Stimulated activated memory B cell treated with anti-CD40 and anti-IgM and Interleukin-4, amounts not matched to agents 10 μg/mL and 1 μg/mL and 100 μg/mL, for 72 hours (primary cell): ENCODE data around the gene SLC22A17.

Source experiments
- ATAC-seq: fragments of 150-1000 bp; cut with Tn5 transposase; 2 replicates; pipeline ENCODE4 v1.10.0; 2021
- H3K27ac Mint-ChIP-seq: one replicate; pipeline ENCODE4 v1.8.0; 2022; ENCODE audit warnings: mild to moderate bottlenecking, mixed read lengths
- H3K27me3 Mint-ChIP-seq: one replicate; pipeline ENCODE4 v1.8.0; 2022; ENCODE audit warnings: mixed read lengths
- H3K36me3 Mint-ChIP-seq: one replicate; pipeline ENCODE4 v1.8.0; 2022; ENCODE audit warnings: mixed read lengths
- H3K4me1 Mint-ChIP-seq: one replicate; pipeline ENCODE4 v1.8.0; 2022; ENCODE audit warnings: mixed read lengths
- H3K4me3 Mint-ChIP-seq: one replicate; pipeline ENCODE4 v1.8.0; 2022; ENCODE audit warnings: mild to moderate bottlenecking, moderate library complexity, mixed read lengths
- H3K9me3 Mint-ChIP-seq: one replicate; pipeline ENCODE4 v1.8.0; 2022; ENCODE audit warnings: mixed read lengths

The SLC22A17 gene

DNA sequence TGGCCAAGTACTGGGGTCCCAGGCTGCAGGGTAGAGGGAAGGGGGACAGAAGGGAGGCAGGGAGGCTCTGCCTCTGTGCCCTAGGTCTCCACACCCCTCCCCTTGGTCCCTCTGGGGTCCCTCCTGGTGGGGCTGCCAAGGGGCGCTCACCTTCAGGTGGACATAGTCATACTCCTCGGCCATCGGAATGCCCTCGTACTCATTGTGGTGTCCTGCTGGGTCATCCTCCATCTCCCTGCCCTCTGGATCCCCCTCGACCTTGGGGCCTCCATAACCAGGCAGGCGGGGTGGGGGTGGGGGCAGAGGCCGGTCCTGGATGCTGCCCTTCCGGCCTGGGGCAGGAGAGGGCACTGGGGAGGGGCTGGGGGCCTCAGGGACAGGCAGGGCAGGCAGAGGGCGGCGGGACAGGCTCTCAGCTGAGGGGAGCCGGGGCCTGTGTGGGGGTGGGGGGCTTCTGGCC, 6.5 kb upstream of the SLC22A17 start:
- H3K36me3 Mint-ChIP-seq: no peaks in the 10 kb centered on the region
- H3K9me3 Mint-ChIP-seq: no peaks in the 10 kb centered on the region
- peaks cover 44% of the 10 kb centered on the region for H3K27me3 Mint-ChIP-seq
- H3K27ac Mint-ChIP-seq: no peak overlapping the region
- no peak for ATAC-seq
- no peak overlapping the region for H3K4me3 Mint-ChIP-seq
- H3K4me1 Mint-ChIP-seq: no peaks in the 10 kb centered on the region

DNA sequence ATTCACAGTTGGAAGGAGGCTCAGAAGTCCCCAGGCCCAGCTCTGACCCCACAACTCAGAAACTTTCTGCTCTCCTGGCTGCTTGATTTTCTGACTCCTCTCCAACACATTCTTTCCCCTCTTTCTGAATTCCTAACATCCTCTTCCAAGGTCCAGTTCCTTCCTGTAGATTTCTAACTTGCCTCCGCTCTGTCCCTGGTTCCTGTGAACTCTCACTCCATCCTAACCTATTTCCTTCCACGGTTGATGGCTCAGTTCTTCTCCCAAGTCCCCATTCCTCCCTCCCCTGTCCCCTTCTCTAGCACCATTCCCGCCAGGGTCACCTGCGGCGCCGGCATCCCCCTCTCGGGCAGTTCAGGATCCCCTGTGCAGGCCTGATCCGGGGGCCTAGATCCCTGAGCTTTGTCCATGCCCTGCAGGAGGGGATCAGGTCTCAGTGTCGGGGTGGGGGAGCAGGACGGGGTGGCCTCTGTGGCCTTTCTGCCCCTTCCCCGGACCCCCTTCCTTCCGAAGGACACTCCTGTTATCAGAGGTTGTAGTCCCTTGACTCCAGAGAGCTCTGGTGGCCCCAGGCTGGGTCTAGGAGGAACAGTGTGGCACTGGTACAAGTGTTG, 6.0 kb upstream of the SLC22A17 start:
- H3K9me3 Mint-ChIP-seq: no peaks in the 10 kb centered on the region
- no peak overlapping the region for H3K27ac Mint-ChIP-seq
- peaks cover 47% of the 10 kb centered on the region for H3K27me3 Mint-ChIP-seq
- no peak overlapping the region for H3K4me3 Mint-ChIP-seq
- no peak for ATAC-seq
- no peaks in the 10 kb centered on the region for H3K4me1 Mint-ChIP-seq
- no peaks in the 10 kb centered on the region for H3K36me3 Mint-ChIP-seq

DNA sequence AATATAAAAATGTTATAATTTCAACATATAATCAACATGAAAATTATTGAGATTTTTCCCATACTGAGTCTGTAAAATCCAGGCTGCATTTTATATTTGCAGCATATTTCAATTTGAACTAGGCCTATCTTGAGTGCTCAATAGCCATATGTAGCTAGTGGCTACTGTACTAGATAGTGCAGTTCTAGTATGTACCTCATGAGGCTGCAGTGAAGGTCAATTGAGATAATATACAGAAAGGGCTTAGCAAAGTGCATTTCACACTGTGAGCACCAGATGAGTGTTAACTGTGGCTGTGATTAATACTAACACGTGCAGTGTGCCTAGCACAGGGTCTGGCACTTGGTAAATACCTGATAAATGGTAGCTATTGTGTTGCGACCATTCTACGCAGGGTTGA, 5.4 kb upstream of the SLC22A17 start:
- Mint-ChIP-seq H3K36me3 (no peaks in the 10 kb centered on the region), H3K9me3 (no peaks in the 10 kb centered on the region), H3K27me3 (peaks cover 53% of the 10 kb centered on the region), H3K4me3 (no peak overlapping the region), H3K27ac (no peak overlapping the region), H3K4me1 (no peaks in the 10 kb centered on the region)
- no peak for ATAC-seq

DNA sequence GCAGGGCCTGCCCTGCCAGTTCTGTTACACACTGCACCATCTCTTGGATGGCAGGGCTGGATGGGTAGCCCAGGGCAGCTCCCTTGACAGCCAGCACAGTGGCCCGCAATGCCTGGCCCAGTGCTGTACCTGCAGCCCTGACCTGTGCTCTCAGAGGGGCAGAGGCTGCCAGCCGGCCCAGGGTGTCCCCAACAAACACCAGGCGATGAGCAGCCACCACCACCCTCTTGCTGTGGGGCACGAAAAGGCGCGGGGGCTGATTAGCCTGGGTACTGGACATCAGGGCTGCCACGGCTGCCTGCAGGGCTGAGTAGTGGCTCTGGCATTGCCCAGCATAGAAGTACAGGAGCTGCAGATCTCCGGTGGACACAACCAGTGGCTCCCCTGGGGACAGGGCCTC, 4.6 kb upstream of the SLC22A17 start:
- Mint-ChIP-seq H3K36me3 (no peaks in the 10 kb centered on the region), H3K27me3 (peaks cover 57% of the 10 kb centered on the region), H3K4me1 (no peaks in the 10 kb centered on the region), H3K27ac (no peak overlapping the region), H3K9me3 (no peaks in the 10 kb centered on the region), H3K4me3 (no peak overlapping the region)
- ATAC-seq: no peak

DNA sequence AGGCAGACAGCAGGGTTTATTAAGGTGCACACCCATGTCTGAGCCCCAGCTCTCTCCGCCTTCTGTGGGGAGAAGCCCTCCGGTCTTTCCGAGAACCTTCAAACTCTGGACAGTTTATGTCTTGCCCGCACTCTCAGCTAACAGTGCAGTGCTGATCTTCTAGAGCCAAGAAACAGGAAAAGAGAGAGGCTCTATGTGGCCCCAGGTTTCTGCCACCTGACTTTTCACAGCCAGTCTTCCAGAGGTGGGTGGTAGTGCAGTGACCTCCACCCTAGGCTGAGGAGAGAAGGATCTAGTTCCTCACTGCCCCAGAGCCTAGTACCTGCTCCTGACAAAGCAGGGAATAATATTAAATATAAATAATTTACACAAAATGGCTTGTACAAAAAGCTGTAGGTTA, 4.0 kb upstream of the SLC22A17 start:
- no peaks in the 10 kb centered on the region for H3K4me1 Mint-ChIP-seq
- H3K4me3 Mint-ChIP-seq: no peak overlapping the region
- H3K27ac Mint-ChIP-seq: no peak overlapping the region
- H3K36me3 Mint-ChIP-seq: no peaks in the 10 kb centered on the region
- H3K27me3 Mint-ChIP-seq: peaks cover 57% of the 10 kb centered on the region
- no peak for ATAC-seq
- no peaks in the 10 kb centered on the region for H3K9me3 Mint-ChIP-seq

DNA sequence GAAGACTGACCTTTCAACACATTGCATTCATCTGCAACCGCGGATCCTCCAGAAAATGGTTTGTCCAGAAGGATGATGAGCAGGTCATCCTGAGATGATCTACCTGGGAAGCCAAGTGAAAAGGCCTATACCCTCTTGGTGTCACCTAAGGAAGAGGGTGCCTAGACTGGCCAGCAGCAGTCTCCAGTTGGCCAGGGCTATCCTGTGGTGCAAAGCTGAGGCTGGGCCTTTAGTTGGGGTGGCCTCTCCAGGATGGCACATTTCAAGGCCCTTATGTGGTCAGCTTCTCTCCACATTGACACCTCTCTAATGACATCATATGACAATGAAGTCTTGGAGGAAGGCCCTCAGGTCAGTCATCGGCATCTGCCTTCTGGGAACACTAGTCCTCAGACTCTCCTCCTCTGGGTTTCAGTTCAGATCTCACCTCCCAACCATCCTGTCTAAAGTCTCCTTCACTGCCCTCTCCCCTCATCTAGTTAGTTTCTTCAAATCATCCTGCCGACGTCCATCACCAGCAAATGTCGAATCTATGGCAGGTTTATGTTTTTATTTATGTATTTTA, 3.3 kb upstream of the SLC22A17 start:
- Mint-ChIP-seq H3K36me3 (no peaks in the 10 kb centered on the region), H3K9me3 (no peaks in the 10 kb centered on the region), H3K4me3 (no peak overlapping the region), H3K27ac (no peak overlapping the region), H3K4me1 (no peaks in the 10 kb centered on the region), H3K27me3 (peaks cover 64% of the 10 kb centered on the region)
- no peak for ATAC-seq

DNA sequence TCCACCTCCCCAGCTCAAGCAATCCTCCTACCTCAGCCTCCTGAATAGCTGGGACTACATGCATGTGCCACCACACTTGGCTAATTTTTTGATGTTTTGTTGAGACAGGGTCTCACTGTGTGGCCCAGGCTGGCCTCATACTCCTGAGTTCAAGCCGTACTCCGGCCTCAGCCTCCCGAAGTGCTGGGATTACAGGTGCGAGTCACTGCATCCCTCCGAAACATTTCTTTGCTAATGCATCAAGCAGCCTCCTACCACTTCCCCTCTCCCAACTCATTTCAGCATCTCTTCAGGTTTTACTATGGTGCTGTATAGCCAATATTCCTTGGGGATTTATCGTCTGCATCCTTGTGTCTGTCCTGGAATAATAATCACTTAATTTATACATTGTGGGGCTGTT, 2.3 kb upstream of the SLC22A17 start:
- H3K4me3 Mint-ChIP-seq: no peak overlapping the region
- H3K27ac Mint-ChIP-seq: no peak overlapping the region
- H3K36me3 Mint-ChIP-seq: no peaks in the 10 kb centered on the region
- no peak for ATAC-seq
- no peaks in the 10 kb centered on the region for H3K4me1 Mint-ChIP-seq
- H3K9me3 Mint-ChIP-seq: peaks cover 3% of the 10 kb centered on the region
- H3K27me3 Mint-ChIP-seq: peaks cover 69% of the 10 kb centered on the region

DNA sequence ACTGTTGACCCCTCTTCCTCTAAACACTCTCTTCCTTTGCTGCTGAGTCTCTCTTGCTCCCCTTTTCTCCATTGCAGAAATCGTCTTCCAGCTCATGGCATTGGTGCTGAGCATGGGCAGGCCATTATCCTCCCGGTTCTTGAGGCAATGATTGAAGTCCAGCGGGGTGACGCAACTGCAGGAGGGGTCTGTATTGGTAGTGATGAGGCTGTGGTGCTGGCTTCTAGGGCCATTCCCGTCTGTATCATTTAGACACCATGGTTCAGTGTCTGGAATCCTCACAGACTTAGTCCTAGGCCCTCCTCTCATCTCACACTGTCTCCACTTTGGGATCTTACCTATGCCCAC, 720 bp upstream of the SLC22A17 start:
- peak overlapping the region; percentile 53 for H3K4me3 Mint-ChIP-seq

DNA sequence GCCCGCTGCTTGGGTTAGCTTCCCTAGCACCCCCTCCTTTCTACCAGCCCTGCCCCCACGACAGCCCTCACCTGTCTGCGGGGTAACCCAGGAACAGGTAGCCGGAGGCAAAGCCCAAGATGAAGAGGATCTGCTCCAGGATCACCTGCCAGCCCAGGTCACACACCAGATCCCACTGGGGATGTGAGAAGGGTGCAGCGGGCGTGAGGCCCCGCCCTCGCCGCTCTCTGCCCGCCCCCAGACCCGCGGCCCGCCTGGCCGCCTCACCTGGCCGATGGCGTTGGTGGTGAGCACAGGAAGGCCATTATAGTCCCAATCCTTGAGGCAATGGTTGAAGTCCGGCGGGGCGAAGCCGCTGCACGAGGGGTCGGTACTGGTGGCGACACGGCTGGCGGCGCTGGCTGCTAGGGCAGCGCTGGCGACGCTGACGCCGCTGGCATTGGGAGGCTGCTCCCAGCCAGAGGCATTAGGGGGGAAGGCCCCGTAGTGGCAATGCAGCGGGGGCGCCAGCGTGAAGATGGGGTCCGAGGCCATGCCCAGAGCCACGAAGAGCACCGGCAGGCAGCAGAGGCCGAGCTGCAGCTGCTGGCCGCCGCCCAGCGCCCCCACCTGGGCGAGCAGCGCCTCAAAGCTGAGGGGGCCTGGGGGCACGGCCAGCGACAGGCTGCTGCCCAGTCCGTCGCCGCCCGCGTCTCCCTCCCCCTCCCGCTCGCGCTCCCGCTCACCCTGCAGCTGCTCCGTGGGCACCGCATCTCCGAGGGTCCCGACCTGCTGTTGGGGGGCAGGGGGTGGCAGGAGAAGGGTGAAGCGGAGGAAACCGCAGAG, 794 bp downstream of the SLC22A17 start:
- H3K27ac Mint-ChIP-seq: no peak overlapping the region
- ATAC-seq: no peak
- peaks cover 3% of the 10 kb centered on the region for H3K9me3 Mint-ChIP-seq
- peaks cover 78% of the 10 kb centered on the region for H3K27me3 Mint-ChIP-seq
- H3K4me3 Mint-ChIP-seq: peak overlapping the region; percentile 57
- no peaks in the 10 kb centered on the region for H3K4me1 Mint-ChIP-seq
- H3K36me3 Mint-ChIP-seq: no peaks in the 10 kb centered on the region

More for the DNA sequence above, 720 bp upstream of the SLC22A17 start:
- no peak for ATAC-seq
- no peaks in the 10 kb centered on the region for H3K4me1 Mint-ChIP-seq
- H3K36me3 Mint-ChIP-seq: no peaks in the 10 kb centered on the region
- peaks cover 3% of the 10 kb centered on the region for H3K9me3 Mint-ChIP-seq
- H3K27ac Mint-ChIP-seq: no peak overlapping the region
- H3K27me3 Mint-ChIP-seq: peaks cover 71% of the 10 kb centered on the region

DNA sequence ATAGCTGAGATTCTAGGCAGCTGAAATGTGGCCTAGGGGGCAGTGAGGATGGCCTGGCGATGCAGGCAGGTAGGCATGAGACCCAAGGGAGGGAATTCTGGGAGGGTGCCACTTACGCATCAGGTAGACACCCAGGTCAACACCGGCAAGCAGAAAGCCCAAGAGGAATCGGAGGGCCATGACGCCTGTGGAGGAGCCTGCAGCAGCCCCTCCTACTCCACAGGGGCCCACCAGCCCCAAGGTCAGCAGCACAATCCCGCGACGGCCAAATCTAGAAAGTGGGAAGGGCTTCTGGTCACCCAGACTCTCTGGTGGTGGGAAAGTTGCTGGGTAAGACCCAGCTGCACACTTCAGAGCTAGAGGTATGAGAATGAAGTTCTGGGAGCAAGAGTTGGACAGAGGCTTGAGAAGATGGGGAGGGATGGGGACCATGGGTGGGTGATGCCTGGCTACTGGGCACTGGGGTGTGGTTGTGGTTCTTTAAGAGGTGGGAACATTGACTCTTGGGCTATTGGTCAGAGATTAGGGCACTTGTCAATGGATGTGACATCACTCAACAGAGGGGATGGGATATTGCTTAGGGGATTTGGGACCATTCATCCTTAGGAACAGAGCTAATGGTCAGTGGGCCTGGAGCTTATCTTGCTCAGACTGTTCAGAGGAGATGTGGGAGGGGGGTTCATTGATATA, 3.4 kb downstream of the SLC22A17 start:
- no peak overlapping the region for H3K27ac Mint-ChIP-seq
- H3K4me1 Mint-ChIP-seq: no peaks in the 10 kb centered on the region
- no peak overlapping the region for H3K4me3 Mint-ChIP-seq
- peaks cover 3% of the 10 kb centered on the region for H3K9me3 Mint-ChIP-seq
- ATAC-seq: no peak
- H3K36me3 Mint-ChIP-seq: no peaks in the 10 kb centered on the region
- peaks cover 56% of the 10 kb centered on the region for H3K27me3 Mint-ChIP-seq

DNA sequence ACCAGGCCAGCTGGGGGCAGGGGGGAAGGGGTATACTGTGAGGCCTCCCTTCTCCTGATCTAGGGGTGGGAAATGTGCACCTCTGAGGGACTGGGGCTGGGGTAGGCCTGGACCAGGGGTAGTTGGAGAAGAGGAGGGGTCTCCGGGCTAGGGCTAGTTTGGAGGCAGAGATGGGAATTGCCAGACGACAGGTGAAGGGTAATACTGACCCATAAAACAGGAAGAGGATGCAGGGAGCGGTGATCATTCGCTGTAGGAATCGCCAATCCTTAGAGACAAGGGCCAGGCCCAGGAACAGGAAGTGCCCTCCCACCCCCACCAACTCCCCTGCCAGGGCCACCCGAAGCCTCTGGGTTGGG, 4.4 kb downstream of the SLC22A17 start:
- H3K4me1 Mint-ChIP-seq: no peaks in the 10 kb centered on the region
- ATAC-seq: no peak
- H3K4me3 Mint-ChIP-seq: no peak overlapping the region
- H3K9me3 Mint-ChIP-seq: peaks cover 3% of the 10 kb centered on the region
- H3K27me3 Mint-ChIP-seq: peaks cover 45% of the 10 kb centered on the region
- H3K36me3 Mint-ChIP-seq: no peaks in the 10 kb centered on the region
- no peak overlapping the region for H3K27ac Mint-ChIP-seq

DNA sequence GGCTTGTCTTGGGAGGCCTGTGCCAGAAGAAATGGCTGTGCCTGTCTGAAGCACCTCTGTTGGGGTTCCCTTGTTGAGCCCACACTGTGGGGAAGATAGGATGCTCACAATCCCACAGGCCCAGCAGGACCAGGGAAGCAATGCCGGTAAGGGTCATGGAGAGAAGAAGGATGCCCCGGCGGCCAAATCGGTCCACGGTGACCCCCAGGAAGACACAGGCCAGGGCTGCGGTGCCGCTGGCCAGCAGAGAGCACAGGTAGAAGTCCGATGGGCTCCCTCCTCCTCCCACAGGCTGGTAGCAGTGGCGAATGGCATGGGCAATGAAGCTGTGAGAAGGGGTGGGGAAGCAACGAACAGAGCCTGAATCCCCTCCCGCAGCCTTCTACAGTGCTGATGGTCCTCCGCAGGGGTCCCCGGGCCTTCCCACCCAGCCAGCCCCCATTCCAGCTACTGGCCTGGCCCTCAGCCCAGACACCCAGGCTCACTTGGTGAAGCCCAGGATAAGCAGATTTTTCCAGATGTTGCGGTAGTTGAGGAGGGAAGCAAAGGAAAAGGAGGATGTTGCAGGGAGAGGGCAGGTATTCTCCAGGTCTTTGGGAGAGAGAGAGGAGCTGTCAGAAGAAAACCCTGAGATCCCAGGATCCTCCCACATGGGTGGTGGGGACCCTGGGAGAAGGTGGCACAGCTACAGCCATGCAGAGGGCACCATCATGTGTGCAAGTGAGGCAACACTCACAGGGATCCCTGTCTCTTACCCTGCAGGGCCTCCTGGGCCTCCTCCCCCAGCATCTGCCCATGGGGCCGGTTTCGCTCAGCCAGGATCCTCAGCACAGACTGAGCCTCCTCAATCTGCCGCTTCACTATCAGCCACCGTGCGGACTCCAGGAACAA, 5.0 kb downstream of the SLC22A17 start:
- no peak for ATAC-seq
- no peak overlapping the region for H3K27ac Mint-ChIP-seq
- no peaks in the 10 kb centered on the region for H3K36me3 Mint-ChIP-seq
- H3K9me3 Mint-ChIP-seq: peaks cover 3% of the 10 kb centered on the region
- H3K27me3 Mint-ChIP-seq: peaks cover 39% of the 10 kb centered on the region
- H3K4me3 Mint-ChIP-seq: no peak overlapping the region
- no peaks in the 10 kb centered on the region for H3K4me1 Mint-ChIP-seq

DNA sequence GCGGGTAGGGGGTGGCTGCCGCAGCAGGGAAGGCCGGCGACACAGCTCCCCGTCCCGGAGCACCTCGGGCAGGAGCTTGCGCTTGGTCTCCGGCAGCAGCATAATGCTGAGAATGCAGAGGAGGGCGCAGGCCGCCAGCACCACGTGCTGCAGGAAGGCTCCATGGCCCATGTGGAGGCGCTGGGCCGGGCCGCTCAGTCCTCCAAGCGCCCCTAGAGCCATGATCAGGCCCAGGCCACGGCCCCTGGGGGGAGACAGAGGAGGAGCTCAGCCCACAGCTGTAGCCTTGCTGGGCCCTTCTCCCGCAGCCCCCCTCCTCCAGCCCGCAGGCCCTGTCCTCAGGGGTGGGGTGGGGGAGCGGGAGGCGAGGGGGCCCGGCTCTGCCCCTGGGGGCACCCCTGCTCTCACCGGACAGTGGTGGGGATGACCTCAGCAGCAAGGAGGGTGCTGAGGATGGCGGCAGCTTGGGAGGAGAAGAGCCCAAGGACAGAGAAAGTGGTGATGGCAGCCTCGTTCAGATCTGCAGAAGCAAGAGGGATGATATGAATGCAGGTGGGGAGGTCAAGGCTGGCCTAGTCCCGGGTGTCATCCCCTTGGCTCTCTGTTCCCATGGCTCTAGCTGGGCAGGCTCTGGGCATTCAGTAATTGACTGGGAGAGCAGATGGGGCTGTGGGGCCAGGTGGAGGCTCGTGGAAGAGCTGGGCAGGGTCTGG, 5.8 kb downstream of the SLC22A17 start:
- peak; percentile 34 for ATAC-seq
- Mint-ChIP-seq H3K9me3 (peaks cover 3% of the 10 kb centered on the region), H3K4me1 (no peaks in the 10 kb centered on the region), H3K27ac (no peak overlapping the region), H3K36me3 (no peaks in the 10 kb centered on the region), H3K27me3 (peaks cover 39% of the 10 kb centered on the region), H3K4me3 (no peak overlapping the region)

DNA sequence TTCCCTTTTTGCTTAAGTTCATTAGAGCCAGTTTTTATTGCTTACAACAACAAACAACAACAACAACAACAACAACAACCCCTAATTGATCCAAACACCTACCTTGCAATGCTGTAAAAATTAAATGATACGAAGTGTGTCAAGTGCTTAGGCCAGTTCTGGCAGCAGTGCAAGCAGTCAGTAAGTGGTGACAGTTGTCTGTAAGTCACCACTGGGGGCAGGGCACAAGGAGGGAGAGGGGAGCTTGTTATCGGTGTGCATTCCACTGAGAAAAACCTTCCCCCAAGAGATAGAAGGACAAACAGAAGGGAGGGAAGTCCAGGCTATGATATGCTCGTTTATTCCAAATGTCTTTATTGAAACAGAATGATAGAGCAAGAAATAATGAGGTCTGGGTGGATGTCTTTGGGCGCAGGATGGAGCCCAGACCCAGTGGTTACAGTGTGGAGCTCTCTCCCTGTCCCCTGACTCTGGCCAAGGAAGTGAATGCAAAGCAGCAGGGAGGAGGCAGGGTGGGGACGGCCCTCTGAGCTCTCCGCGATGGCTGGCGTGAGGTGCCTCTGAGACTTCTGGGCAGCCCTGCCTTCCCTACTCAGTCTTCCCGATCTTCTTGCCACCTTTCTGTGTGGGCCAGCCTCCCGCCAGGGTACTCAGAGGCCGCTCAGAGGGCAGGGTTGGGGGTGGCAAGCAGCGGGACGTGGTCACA, 6.5 kb downstream of the SLC22A17 start:
- Mint-ChIP-seq H3K27ac (no peak overlapping the region), H3K36me3 (no peaks in the 10 kb centered on the region), H3K4me3 (no peak overlapping the region), H3K27me3 (peaks cover 34% of the 10 kb centered on the region), H3K4me1 (no peaks in the 10 kb centered on the region), H3K9me3 (peaks cover 3% of the 10 kb centered on the region)
- ATAC-seq: no peak
